GM10266 (cell line): ENCODE measurements around the gene USP27X.

Experiments
- DNase-seq: peaks from one replicate; pipeline ENCODE4 v3.0.0; 2012; ENCODE audit errors: extremely low spot score
- TF ChIP-seq, protein P1 (sequence below): IDR thresholded peaks from 2 replicates; pipeline ENCODE4 v1.5.1; 2012; ENCODE audit warnings: mild to moderate bottlenecking, low read depth; ENCODE audit not compliant: control insufficient read depth, insufficient read depth; ENCODE audit errors: missing control alignments

USP27X gene

DNA sequence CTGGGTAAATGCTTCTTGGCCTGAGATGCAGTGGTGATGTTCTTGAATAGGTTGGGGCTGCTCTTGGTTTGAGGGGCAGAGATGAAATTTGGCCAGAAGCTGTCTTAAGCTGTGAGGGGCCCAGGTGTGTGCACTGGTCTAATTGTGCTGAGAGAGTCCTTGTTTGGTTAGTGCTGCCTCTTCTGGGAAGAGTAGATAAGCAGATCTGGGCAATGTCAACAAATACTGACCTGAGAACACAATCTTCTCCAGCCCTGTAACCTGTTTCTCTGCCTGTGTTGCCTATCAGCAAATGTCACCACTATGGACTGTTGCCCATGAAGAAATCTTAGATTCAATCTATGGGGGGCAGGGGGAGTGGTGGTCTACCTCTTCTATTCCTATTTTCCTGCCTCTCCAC lies 17.2 kb upstream of the USP27X start:
- TF ChIP-seq, protein P1, sequence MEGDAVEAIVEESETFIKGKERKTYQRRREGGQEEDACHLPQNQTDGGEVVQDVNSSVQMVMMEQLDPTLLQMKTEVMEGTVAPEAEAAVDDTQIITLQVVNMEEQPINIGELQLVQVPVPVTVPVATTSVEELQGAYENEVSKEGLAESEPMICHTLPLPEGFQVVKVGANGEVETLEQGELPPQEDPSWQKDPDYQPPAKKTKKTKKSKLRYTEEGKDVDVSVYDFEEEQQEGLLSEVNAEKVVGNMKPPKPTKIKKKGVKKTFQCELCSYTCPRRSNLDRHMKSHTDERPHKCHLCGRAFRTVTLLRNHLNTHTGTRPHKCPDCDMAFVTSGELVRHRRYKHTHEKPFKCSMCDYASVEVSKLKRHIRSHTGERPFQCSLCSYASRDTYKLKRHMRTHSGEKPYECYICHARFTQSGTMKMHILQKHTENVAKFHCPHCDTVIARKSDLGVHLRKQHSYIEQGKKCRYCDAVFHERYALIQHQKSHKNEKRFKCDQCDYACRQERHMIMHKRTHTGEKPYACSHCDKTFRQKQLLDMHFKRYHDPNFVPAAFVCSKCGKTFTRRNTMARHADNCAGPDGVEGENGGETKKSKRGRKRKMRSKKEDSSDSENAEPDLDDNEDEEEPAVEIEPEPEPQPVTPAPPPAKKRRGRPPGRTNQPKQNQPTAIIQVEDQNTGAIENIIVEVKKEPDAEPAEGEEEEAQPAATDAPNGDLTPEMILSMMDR: no peak

DNA sequence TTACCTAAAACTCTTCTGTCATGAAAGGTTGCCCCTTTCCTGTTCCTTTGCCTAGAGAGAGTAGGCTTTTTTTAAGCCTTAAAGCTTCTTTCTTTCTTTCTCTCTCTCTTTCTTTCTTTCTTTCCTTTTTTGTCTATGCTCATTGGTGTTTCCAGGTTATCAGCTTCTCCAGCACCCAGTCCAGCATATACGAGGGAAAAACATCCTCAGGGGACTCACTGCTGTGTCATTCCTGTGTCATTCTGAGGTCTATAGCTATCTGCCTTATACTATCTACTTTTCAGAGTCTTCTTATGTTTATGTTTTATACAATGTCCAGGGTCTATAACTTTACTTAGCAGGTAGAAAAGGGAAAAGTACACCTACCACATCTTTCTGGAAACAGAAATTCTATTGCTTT lies 10.5 kb upstream of the USP27X start:
- DNase-seq: no peak
- TF ChIP-seq, protein P1: no peak

More for the DNA sequence above, 17.2 kb upstream of the USP27X start:
- DNase-seq: no peak

DNA sequence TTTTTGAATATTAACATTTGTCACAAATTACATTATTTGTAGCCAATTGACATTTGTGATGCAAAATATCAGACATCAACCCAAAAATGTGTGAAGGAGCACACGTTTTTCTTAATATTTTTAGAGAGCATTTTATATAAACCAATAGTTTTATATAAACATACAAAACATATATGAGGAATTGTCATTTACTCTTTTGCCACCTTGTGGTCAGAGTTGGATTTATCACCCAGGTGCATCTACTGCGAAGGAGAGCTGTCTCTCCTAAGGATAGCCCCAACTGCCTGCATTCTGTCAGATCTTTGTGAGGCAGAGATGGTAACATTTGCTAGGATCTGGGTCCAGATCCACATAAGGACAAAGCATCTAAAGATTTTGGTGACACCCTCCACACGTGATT lies 2.5 kb upstream of the USP27X start:
- peak; percentile 31 for DNase-seq
- TF ChIP-seq, protein P1: no peak

DNA sequence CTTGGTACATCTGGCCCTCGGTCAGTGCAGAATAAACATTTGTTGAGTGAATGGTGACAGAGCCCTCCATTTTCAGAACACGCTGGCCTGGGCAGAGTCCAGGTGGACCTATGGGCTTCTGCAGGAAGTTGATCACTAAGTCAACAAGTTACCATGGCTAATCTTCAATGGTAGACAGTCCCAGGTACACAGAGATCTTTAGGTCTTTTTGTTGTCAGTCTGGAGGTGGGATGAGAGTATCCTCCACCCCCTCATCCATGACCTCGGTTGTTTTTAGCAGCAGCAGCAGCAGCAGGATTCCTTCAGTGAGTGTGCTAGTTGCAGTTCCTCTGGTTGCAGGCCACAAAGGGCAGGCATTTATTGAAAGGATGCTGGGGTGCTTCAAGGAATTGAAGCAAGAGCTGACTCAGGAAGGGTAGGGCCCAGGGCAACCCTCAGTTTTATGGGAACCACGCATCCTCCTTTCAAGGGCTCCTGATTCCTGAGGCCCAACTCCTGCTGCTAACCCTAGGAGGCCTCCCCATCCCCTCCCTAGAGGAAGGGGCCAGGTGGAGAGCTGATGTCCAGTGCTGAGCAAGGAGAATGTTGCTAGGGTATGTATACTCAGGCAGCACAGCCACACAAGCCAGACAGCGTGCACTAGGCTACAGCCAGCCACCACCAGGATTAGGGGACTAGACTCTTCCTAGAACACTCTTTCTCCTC lies 1.7 kb upstream of the USP27X start:
- no peak for DNase-seq

DNA sequence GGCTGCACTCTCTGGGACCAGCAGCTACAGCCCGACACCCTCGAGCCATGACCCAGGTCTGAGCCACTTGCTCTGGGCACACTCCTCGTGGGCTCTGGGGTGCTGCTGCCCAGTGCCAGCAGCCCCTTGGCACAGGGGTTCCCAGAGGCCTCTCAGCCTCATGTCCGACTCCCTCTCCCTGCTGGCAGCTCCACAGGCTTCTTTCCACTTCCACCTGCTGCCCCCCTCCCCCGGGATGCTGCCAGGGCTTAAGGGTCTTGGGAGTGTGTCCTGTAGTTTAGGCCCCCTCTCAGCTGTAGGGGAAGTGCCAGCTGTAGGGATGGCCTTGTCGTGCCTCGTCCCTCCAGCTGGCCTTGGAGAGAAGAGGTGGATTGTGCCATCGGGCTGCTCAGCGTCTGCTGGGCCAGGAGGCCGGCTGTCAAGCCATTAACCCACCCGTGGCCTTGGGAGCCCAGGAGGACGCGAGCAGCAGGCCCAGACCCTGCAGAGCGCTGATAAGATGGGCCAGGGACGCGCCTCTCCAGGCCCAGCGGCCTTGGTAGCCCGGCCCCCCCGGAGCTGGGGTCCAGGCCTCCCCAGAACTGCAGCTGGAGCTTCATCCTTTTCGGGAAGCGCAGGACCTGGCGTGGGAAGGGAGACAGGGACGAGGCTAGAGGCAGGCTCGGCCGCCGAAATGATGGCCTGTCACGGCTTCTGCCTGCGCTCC lies 1.0 kb upstream of the USP27X start:
- TF ChIP-seq, protein P1: no peak
- no peak for DNase-seq

More for the DNA sequence above, 1.7 kb upstream of the USP27X start:
- TF ChIP-seq, protein P1: no peak

DNA sequence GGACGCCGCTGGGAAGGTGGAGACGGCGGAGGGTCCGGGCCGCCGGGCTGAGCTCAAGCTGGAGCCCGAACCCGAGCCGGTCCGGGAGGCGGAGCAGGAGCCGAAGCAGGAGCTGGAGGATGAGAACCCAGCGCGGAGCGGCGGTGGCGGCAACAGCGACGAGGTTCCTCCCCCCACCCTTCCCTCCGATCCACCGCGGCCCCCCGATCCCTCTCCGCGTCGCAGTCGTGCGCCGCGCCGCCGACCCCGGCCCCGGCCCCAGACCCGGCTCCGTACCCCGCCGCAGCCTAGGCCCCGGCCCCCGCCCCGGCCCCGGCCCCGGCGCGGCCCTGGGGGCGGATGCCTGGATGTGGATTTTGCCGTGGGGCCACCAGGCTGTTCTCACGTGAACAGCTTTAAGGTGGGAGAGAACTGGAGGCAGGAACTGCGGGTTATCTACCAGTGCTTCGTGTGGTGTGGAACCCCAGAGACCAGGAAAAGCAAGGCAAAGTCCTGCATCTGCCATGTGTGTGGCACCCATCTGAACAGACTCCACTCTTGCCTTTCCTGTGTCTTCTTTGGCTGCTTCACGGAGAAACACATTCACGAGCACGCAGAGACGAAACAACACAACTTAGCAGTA lies 483 bp downstream of the USP27X start:
- TF ChIP-seq, protein P1: no peak
- DNase-seq: no peak

DNA sequence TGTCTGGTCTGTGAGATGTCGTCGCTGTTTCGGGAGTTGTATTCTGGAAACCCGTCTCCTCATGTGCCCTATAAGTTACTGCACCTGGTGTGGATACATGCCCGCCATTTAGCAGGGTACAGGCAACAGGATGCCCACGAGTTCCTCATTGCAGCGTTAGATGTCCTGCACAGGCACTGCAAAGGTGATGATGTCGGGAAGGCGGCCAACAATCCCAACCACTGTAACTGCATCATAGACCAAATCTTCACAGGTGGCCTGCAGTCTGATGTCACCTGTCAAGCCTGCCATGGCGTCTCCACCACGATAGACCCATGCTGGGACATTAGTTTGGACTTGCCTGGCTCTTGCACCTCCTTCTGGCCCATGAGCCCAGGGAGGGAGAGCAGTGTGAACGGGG lies 1.4 kb downstream of the USP27X start:
- TF ChIP-seq, protein P1: no peak

More for the DNA sequence above, 1.4 kb downstream of the USP27X start:
- DNase-seq: no peak
